HG02571 (cell line): Measurements from ENCODE around the gene GPR78.
"Not testable (repeated sequence)": the region's sequence is repeated elsewhere in the genome, so short reads cannot be mapped to it uniquely, and the experiment has no call there.

Experiments
- ATAC-seq: cut with Tn5 transposase; IDR thresholded peaks from one replicate; pipeline ENCODE4 v1.9.1; 2021; ENCODE audit warnings: mild to moderate bottlenecking, moderate library complexity; ENCODE audit not compliant: unreplicated experiment

The GPR78 gene

DNA sequence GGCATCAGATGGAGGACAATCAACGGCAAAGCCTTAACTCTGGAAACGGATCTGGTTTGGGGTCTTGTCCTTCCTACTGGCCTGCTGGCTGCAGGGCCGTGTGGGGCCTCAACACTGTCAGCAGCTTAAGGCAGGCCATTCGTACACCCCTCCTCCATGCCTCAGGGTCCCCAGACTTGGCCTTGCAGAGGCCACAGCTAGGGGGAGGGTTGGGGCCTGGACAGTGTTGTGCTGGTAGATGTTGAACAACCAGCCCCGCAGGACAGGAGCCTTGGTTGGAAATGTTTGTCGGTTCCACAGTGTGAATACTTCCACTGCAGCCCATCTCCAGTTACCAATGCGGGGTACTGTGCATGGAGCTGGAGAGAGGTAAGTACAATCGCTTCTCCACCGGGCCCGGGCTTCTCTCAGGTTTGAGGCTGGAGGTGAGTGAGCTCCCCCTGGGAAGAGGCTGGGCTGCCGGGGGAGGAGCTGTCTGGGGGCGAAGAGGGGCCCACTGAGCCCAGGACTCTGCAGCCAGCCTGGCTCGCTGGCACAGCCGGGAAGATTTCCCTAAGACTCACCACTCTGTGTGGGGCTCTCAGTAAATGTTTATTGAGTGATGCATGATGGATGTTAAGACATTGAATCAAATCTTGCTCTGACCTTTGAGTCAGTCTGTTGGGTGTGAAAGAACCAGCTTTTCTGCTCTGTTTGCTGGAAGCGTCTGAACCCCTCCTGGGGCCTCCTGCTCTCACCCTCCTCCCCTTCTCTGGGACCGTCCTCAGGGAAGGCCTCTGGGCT lies 19.7 kb upstream of the GPR78 start:
- no peak for ATAC-seq

DNA sequence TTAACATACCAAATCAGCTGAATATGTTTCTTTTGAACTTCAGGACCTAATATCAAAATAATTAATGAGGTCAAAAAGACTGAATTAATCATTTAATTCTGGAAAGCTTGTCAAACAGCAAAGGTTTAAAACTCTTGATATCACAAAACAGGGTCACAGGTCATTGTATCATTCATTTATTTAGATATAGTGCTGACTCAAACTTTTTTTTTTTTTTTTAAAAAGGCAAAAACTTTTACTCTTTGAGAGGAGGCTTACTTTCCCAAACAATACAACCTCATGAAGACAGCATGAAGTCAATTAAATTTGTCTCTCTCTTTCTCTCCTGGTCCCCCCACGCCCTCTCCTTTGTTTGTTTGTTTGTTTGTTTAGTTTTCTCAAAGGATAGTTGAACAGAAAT lies 15.6 kb upstream of the GPR78 start:
- no peak for ATAC-seq

- ATAC-seq = no peak
Measured at GRCh38 chr4:8568068-8568668, 12.0 kb upstream of the GPR78 start.

DNA sequence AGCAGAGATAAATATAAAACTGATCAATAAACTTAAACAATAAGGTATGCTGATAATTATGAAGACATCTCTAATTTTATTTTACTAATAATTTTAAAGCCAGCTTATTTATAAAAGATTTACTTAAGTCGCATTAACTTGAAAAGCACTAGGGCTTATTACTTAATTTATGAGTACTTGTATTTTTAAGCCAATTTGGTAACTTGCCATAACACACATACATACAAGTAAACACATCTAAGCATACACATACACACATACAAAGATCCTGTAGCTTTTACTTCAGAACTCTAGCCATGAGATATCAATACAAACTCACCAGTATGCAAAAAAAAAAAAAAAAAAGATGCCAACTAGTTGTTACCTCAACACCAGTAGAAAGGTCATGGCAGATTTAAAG lies 10.0 kb upstream of the GPR78 start:
- no peak for ATAC-seq

DNA sequence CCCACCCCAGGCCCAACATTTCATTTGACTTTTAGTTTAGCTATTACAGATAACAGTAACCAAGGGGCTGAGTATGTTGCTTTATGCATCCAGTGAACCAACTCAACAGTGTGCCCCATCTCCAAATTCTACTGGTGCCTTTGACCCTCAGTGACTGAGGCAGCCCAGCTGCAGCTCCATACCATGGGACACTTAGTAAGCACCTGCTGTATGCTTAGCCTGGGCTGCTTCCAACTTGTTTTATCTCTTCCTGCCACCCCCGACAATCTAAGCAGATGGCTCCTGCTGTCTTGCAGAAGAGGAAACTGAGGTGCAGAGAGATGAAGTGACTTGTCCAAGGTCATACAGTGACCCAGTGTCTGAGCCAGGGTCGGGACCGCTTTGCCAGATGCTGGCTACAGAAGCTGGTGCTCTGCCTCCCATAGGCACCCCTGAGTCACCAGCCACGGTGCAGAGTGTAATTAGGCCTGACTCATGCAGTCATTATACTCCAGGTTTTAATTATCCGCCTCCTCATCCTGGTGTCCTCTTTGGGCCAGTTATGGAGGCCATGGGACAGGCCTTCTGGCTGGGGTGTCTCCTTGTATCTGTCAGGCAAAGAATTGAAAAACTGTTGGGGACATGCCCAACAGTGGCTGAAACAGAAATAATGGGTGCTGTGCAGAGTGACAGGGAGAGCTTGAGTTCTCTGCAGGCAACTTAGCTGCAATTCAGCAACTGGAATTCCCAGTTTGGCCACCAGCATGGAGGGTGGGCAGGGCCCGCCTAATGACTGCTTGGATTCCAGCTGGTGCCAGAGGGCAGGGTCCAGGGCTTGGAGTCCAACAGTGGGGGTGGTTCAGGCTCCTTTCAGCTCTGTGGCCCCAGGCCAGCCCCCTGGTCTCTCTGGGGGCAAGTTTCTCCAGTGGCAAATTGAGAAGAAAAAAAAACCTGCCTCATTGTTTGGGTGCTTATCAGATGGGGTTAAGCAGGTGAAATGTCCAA lies 8.2 kb upstream of the GPR78 start:
- ATAC-seq = no peak

DNA sequence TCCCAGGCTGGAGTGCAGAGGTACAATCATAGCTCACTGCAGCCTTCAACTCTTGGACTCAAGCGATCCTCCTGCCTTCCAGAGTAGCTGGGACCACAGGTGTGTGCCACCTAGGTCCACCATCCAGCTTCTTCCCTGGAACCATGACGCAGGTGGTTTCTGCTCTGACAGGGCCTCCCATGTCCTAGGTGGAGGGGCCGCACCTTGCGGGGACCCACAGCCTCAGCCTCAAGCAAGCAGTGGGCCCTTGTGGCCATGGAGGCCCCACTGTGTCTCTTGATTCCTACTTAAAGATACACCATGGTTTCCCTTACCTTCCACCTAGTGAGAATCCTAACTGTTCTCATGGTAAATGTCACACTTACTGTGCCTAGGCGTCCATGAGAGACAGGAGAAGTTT lies 6.9 kb upstream of the GPR78 start:
- ATAC-seq = no peak

DNA sequence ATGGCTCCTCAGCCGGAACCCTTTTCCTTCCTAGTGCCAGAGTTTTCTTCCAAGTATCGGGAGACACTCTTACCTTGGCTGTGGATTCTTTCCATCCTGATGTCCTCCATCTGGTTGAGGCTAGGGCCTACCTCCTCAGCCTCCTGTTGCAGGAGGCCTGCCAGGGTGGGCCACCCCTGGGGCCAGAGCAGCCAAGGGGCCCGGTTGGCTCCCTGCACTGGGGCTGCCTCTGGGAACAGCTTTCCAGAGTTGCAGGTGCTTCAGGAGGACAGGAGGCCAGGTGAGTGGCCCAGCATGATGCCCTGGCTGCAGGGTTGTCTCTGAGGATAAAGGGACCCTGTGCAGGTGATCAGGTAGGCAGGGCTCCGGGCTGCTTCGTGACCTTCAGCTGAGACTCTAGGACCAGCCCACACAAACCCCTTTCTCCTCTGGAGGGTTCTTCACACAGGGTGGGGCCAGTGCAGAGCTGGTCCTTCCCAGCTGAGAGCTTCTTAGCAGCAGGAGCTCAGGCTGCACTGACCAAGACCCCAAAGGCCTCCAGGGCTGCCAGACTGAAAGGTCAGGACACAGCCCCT lies 5.3 kb upstream of the GPR78 start:
- ATAC-seq = no peak

- no peak for ATAC-seq
Measured at GRCh38 chr4:8575457-8575856, 4.7 kb upstream of the GPR78 start.

- ATAC-seq = not testable (repeated sequence)
Measured at GRCh38 chr4:8576591-8576990, 3.6 kb upstream of the GPR78 start.

- no peak for ATAC-seq
Measured at GRCh38 chr4:8577046-8577445, 3.1 kb upstream of the GPR78 start.

DNA sequence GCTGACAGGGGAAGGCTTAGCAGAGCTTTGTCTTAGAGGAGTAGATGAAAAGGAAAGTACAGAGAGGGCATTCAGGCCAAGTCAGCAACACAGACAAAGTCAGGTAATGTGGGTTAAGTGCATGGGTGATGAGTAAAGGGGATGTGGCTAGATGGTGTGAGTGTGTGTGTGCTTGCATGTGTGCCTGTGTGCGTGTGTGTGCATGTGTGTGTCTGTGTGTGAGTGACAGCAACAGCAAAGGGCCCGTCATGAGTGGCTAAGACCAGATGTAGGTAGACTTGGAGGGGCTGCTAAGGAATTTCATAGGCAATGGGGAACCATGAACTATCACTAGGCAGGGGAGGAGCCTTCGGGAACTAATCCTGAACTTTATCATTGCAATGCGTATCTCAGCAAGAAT lies 2.2 kb upstream of the GPR78 start:
- no peak for ATAC-seq

DNA sequence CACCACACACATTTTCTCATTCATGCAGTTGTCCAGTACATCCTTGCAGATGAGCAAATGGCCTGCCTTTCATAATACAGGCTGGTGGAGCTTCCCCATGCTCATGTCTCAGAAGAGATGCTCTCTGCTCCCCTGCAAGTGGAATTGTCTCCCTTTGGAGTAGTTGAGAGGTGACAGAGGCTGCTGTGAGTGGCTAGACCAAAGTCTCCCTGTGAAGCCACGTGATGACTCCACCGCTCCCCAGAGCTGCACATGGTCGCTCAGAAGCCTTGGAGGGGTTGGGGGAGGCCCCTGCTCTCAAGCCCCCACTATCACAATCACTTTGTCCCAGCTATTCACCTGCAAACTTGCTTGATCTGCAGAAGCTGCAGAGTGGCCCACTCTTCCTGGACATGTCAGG lies 1.5 kb upstream of the GPR78 start:
- no peak for ATAC-seq

DNA sequence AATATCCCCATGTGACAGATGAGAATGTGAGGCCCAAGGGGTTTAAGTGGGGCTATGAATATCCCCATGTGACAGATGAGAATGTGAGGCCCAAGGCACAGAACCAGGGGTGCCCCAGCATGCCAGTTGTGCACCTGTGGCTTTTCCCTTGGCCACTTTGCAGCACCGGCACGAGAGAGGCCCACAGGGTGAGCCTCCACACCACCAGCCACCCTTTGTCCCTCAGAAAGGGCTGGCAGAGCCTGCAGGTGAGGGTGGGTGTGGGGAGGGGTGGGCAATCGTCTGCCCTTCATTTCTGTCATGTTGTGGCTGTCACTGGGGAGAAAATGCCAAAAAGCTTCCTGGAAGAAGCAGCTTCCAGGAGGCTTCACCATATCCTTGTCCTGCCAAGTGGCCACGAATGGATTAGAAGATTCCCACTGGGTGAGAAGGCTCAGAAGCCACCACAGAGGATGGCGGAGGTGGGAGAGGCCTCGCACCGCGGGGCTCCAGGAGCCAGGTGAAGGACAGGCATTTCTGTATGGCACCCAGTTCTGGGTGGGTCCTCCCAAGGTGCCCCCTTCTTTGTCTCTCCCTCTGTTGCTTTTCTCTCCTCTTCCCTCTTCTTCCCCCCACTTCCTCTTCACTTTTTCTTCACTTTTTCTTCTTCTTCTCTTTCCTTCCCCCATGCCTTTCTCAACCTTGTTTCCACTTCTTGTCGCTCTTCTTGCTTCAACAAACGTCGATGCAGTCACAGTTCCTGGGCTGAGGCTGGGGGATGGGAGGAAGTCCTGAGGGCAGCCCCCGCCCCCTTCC lies 469 bp upstream of the GPR78 start:
- no peak for ATAC-seq

DNA sequence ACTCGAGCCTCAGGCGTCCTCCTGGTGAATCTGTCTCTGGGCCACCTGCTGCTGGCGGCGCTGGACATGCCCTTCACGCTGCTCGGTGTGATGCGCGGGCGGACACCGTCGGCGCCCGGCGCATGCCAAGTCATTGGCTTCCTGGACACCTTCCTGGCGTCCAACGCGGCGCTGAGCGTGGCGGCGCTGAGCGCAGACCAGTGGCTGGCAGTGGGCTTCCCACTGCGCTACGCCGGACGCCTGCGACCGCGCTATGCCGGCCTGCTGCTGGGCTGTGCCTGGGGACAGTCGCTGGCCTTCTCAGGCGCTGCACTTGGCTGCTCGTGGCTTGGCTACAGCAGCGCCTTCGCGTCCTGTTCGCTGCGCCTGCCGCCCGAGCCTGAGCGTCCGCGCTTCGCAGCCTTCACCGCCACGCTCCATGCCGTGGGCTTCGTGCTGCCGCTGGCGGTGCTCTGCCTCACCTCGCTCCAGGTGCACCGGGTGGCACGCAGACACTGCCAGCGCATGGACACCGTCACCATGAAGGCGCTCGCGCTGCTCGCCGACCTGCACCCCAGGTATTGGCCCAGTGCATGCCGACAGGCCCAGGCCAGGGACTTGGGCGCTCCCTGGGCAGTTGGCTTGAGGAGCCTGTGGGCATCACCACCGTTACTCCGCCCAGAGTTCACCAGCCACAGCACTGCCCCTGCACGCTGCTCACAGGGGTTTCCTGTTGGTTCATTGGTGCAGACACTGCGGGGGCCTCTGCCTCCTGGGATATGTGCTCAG lies 1.1 kb downstream of the GPR78 start:
- no peak for ATAC-seq

- ATAC-seq = no peak
Measured at GRCh38 chr4:8582016-8582415, 1.8 kb downstream of the GPR78 start.

DNA sequence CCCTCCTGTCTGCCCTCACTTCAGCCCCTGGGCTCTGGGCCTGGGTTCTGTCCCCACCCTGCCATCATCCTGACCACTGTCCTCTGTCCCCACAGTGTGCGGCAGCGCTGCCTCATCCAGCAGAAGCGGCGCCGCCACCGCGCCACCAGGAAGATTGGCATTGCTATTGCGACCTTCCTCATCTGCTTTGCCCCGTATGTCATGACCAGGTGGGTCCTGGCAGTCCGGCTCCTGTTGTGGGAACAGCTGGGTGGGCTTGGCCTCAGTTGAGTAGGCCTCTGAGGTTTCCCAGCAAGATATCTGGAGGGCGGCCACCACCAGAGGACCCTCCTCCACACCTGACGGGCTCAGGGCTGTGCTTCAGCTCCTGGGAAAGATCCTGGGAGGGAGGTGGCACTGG lies 2.2 kb downstream of the GPR78 start:
- no peak for ATAC-seq

- ATAC-seq = no peak
Measured at GRCh38 chr4:8582941-8583654, 2.9 kb downstream of the GPR78 start.

- ATAC-seq = no peak
Measured at GRCh38 chr4:8583655-8584025, 3.4 kb downstream of the GPR78 start.

- no peak for ATAC-seq
Measured at GRCh38 chr4:8585186-8585585, 5.0 kb downstream of the GPR78 start.
